Stimulated activated effector memory CD8-positive, alpha-beta T cell treated with anti-CD3 and anti-CD28 coated beads, Interleukin-12 subunit alpha, Interleukin-12 subunit beta, amount 100 ng/mL, for 72 hours (primary cell): ENCODE data around the gene ADCY5.
A peak's percentile ranks its signal among the peaks of the same experiment; 100 is the strongest.
"Not testable (repeated sequence)": the region's sequence is repeated elsewhere in the genome, so short reads cannot be mapped to it uniquely, and the experiment has no call there.

Experiments
- ATAC-seq: fragments of 150-1000 bp; cut with Tn5 transposase; 2 replicates; pipeline ENCODE4 v1.10.0; 2021
- DNase-seq, 2 donors: peaks; one replicate each; pipeline ENCODE4 v3.0.0; 2021 to 2022; ENCODE audit warnings: low spot score in 2 of 2
- H3K27ac Mint-ChIP-seq: one replicate; pipeline ENCODE4 v1.8.0; 2022; ENCODE audit warnings: mild to moderate bottlenecking, mixed read lengths
- H3K36me3 Mint-ChIP-seq: one replicate; pipeline ENCODE4 v1.8.0; 2022; ENCODE audit warnings: mild to moderate bottlenecking, mixed read lengths
- H3K4me1 Mint-ChIP-seq: one replicate; pipeline ENCODE4 v1.8.0; 2022; ENCODE audit warnings: mixed read lengths
- H3K4me3 Mint-ChIP-seq: one replicate; pipeline ENCODE4 v1.8.0; 2022; ENCODE audit warnings: mild to moderate bottlenecking, mixed read lengths
- H3K9me3 Mint-ChIP-seq: one replicate; pipeline ENCODE4 v1.8.0; 2022; ENCODE audit warnings: mixed read lengths

ADCY5 gene

GRCh38 chr3:123448536-123449101 is at the start of gene ADCY5:
Gene ADCY5 (minus strand): TSS chr3:123449090. CDS start chr3:123448545, 545 bp downstream.
- Mint-ChIP-seq H3K27ac (no peak within 1 kb of the TSS), H3K9me3 (no peaks in the 10 kb centered on the region), H3K36me3 (no peaks in the 10 kb centered on the region), H3K4me3 (peak within 1 kb of the TSS; percentile 58), H3K4me1 (no peaks in the 10 kb centered on the region)
- DNase-seq (peak; percentile 6 to 53), ATAC-seq (no peak)

- Mint-ChIP-seq H3K9me3 (no peaks in the 10 kb centered on the region), H3K4me1 (peaks cover 8% of the 10 kb centered on the region), H3K4me3 (no peak overlapping the region), H3K27ac (no peak overlapping the region), H3K36me3 (peaks cover 39% of the 10 kb centered on the region)
- DNase-seq = no peak
- ATAC-seq = no peak
Measured at GRCh38 chr3:123493912-123494311, 45.0 kb upstream of the ADCY5 start.

GRCh38 chr3:123491966-123492587 is 43.2 kb upstream of the ADCY5 start:
- ATAC-seq = peak; percentile 80
- peak overlapping the region; percentile 69 for H3K27ac Mint-ChIP-seq

GRCh38 chr3:123489400-123490004 is 40.6 kb upstream of the ADCY5 start:
- H3K27ac Mint-ChIP-seq = no peak overlapping the region
- peak; percentile 35 to 64 for DNase-seq

More at GRCh38 chr3:123491966-123492587, 43.2 kb upstream of the ADCY5 start:
- Mint-ChIP-seq H3K4me1 (peaks cover 8% of the 10 kb centered on the region), H3K9me3 (no peaks in the 10 kb centered on the region), H3K36me3 (peaks cover 27% of the 10 kb centered on the region), H3K4me3 (no peak overlapping the region)
- DNase-seq = no peak

GRCh38 chr3:123488645-123489347 is 39.9 kb upstream of the ADCY5 start:
- Mint-ChIP-seq H3K27ac (no peak overlapping the region), H3K4me3 (no peak overlapping the region), H3K9me3 (no peaks in the 10 kb centered on the region), H3K36me3 (peaks cover 6% of the 10 kb centered on the region), H3K4me1 (peaks cover 8% of the 10 kb centered on the region)
- no peak for DNase-seq
- no peak for ATAC-seq

More at GRCh38 chr3:123489400-123490004, 40.6 kb upstream of the ADCY5 start:
- Mint-ChIP-seq H3K9me3 (no peaks in the 10 kb centered on the region), H3K36me3 (peaks cover 12% of the 10 kb centered on the region), H3K4me3 (no peak overlapping the region), H3K4me1 (peaks cover 8% of the 10 kb centered on the region)
- ATAC-seq = no peak

GRCh38 chr3:123487063-123487462 is 38.2 kb upstream of the ADCY5 start:
- H3K4me1 Mint-ChIP-seq, H3K4me3 Mint-ChIP-seq, H3K9me3 Mint-ChIP-seq, DNase-seq, ATAC-seq, H3K36me3 Mint-ChIP-seq: not testable (repeated sequence)
- H3K27ac Mint-ChIP-seq = peak overlapping the region; percentile 4

- Mint-ChIP-seq H3K4me3 (no peak overlapping the region), H3K36me3 (no peaks in the 10 kb centered on the region), H3K27ac (no peak overlapping the region), H3K4me1 (no peaks in the 10 kb centered on the region), H3K9me3 (no peaks in the 10 kb centered on the region)
- ATAC-seq (no peak), DNase-seq (no peak)
Measured at GRCh38 chr3:123486460-123486859, 37.6 kb upstream of the ADCY5 start.

- no peaks in the 10 kb centered on the region for H3K9me3 Mint-ChIP-seq
- no peak for DNase-seq
- no peaks in the 10 kb centered on the region for H3K36me3 Mint-ChIP-seq
- H3K27ac Mint-ChIP-seq = peak overlapping the region; percentile 2
- H3K4me1 Mint-ChIP-seq = no peaks in the 10 kb centered on the region
- no peak overlapping the region for H3K4me3 Mint-ChIP-seq
- ATAC-seq = no peak
Measured at GRCh38 chr3:123485551-123485950, 36.7 kb upstream of the ADCY5 start.

- ATAC-seq (no peak), DNase-seq (no peak)
- H3K4me3 Mint-ChIP-seq = no peak overlapping the region
- H3K27ac Mint-ChIP-seq = no peak overlapping the region
- H3K36me3 Mint-ChIP-seq = no peaks in the 10 kb centered on the region
- no peaks in the 10 kb centered on the region for H3K9me3 Mint-ChIP-seq
- no peaks in the 10 kb centered on the region for H3K4me1 Mint-ChIP-seq
Measured at GRCh38 chr3:123483146-123483545, 34.3 kb upstream of the ADCY5 start.

GRCh38 chr3:123481722-123482457 is 33.0 kb upstream of the ADCY5 start:
- ATAC-seq (no peak), DNase-seq (no peak)
- Mint-ChIP-seq H3K36me3 (no peaks in the 10 kb centered on the region), H3K4me1 (no peaks in the 10 kb centered on the region), H3K4me3 (no peak overlapping the region), H3K27ac (no peak overlapping the region), H3K9me3 (no peaks in the 10 kb centered on the region)

GRCh38 chr3:123481071-123481470 is 32.2 kb upstream of the ADCY5 start:
- H3K9me3 Mint-ChIP-seq = no peaks in the 10 kb centered on the region
- H3K4me1 Mint-ChIP-seq = no peaks in the 10 kb centered on the region
- DNase-seq (no peak), ATAC-seq (no peak)
- H3K4me3 Mint-ChIP-seq = no peak overlapping the region
- H3K36me3 Mint-ChIP-seq = no peaks in the 10 kb centered on the region
- H3K27ac Mint-ChIP-seq = no peak overlapping the region

GRCh38 chr3:123480428-123480827 is 31.5 kb upstream of the ADCY5 start:
- Mint-ChIP-seq H3K4me1 (peaks cover 2% of the 10 kb centered on the region), H3K4me3 (no peak overlapping the region), H3K9me3 (no peaks in the 10 kb centered on the region), H3K36me3 (no peaks in the 10 kb centered on the region), H3K27ac (no peak overlapping the region)
- DNase-seq (no peak), ATAC-seq (peak; percentile 12)

GRCh38 chr3:123479891-123480290 is 31.0 kb upstream of the ADCY5 start:
- H3K27ac Mint-ChIP-seq = no peak overlapping the region
- H3K9me3 Mint-ChIP-seq = no peaks in the 10 kb centered on the region
- H3K36me3 Mint-ChIP-seq = no peaks in the 10 kb centered on the region
- H3K4me1 Mint-ChIP-seq = peaks cover 6% of the 10 kb centered on the region
- no peak overlapping the region for H3K4me3 Mint-ChIP-seq
- DNase-seq = no peak
- no peak for ATAC-seq

- H3K4me3 Mint-ChIP-seq = no peak overlapping the region
- DNase-seq = no peak
- H3K27ac Mint-ChIP-seq = no peak overlapping the region
- no peaks in the 10 kb centered on the region for H3K9me3 Mint-ChIP-seq
- H3K4me1 Mint-ChIP-seq = peaks cover 6% of the 10 kb centered on the region
- no peak for ATAC-seq
- no peaks in the 10 kb centered on the region for H3K36me3 Mint-ChIP-seq
Measured at GRCh38 chr3:123478314-123478713, 29.4 kb upstream of the ADCY5 start.
